ENCODE data around the gene DGKI. TPM values are rescaled to one million over a fixed set of nuclear protein-coding genes. Genes with fewer than 3 reads are reported as not detected.

DGKI gene
- total RNA-seq, 1 experiment from 2014 or later = not detected

DNA sequence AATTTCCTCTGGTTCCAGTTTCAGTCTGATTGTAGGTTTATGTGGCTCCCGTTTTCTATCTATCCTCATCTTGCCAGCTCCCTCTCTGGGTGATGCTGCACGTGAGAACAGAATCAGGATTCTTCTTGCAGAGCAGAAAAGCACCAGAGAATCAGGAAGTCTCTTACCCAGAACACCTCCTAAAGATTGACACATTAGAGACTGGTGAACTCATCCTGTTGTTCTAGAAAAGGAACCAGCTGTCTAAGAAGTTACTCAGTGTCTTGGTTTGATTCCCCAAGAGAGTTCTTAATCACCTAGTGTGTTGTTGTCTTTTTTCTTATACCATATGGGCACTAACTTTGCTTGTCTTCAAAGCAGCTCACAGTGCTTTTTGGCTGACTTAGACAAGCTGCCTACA lies 152.4 kb downstream of the DGKI start:
- POLR2A ChIA-PET = no interaction called here
- Histone ChIP-seq H3K27ac (ENCODE audit: low read length) (no peak overlapping the region), H3K4me3 (ENCODE audit: low read depth in 2 of 2, low read length in 2 of 2) (no peak overlapping the region), H3K4me1 (ENCODE audit: control insufficient read depth, insufficient read depth, low read length) (no peaks in the 10 kb centered on the region), H3K36me3 (ENCODE audit: control insufficient read depth, insufficient read depth, low read length) (no peaks in the 10 kb centered on the region), H3K27me3 (ENCODE audit: control insufficient read depth, insufficient read depth, low read length) (peaks cover 2% of the 10 kb centered on the region), H3K9me3 (ENCODE audit: control insufficient read depth, insufficient read depth, low read depth, low read length) (no peaks in the 10 kb centered on the region)
- intact Hi-C loops (cut with micrococcal nuclease; ENCODE audit: unreplicated experiment) (no loop called here), in situ Hi-C loops (cut with HindIII; ENCODE audit: low pct_unique_long_range_greater_than_20kb, low sequenced_read_pairs) (no loop called here)
- DNase-seq (ENCODE audit: low read depth, low spot score) (no peak), ATAC-seq (no peak)
- no TSS peak for BruUV-seq (replicated peaks)
- TF ChIP-seq TCF7L2 (IDR thresholded peaks at IDR 0.05; ENCODE audit: low read depth, low read length) (no peak), POLR2AphosphoS5 (IDR thresholded peaks at IDR 0.05; ENCODE audit: low read depth, low read length) (no peak), SIN3A (IDR thresholded peaks at IDR 0.05; ENCODE audit: borderline replicate concordance, insufficient read depth, low read depth, low read length) (no peak), CTCF (IDR thresholded peaks at IDR 0.05) (no peak)
- TF ChIP-seq, protein P1, sequence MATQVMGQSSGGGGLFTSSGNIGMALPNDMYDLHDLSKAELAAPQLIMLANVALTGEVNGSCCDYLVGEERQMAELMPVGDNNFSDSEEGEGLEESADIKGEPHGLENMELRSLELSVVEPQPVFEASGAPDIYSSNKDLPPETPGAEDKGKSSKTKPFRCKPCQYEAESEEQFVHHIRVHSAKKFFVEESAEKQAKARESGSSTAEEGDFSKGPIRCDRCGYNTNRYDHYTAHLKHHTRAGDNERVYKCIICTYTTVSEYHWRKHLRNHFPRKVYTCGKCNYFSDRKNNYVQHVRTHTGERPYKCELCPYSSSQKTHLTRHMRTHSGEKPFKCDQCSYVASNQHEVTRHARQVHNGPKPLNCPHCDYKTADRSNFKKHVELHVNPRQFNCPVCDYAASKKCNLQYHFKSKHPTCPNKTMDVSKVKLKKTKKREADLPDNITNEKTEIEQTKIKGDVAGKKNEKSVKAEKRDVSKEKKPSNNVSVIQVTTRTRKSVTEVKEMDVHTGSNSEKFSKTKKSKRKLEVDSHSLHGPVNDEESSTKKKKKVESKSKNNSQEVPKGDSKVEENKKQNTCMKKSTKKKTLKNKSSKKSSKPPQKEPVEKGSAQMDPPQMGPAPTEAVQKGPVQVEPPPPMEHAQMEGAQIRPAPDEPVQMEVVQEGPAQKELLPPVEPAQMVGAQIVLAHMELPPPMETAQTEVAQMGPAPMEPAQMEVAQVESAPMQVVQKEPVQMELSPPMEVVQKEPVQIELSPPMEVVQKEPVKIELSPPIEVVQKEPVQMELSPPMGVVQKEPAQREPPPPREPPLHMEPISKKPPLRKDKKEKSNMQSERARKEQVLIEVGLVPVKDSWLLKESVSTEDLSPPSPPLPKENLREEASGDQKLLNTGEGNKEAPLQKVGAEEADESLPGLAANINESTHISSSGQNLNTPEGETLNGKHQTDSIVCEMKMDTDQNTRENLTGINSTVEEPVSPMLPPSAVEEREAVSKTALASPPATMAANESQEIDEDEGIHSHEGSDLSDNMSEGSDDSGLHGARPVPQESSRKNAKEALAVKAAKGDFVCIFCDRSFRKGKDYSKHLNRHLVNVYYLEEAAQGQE (IDR thresholded peaks at IDR 0.05; ENCODE audit: insufficient read depth in 1 of 2, low read depth in 2 of 2, low read length in 1 of 2) = no peak
- CTCF ChIA-PET = no interaction called here

GRCh38 chr7:137692399-137692798 lies 154.4 kb downstream of the DGKI start:
- no peak for ATAC-seq
- no peaks in the 10 kb centered on the region for H3K4me1 ChIP-seq (ENCODE audit: control insufficient read depth, insufficient read depth, low read length)
- no TSS peak for BruUV-seq (replicated peaks)
- in situ Hi-C loops (cut with HindIII; ENCODE audit: low pct_unique_long_range_greater_than_20kb, low sequenced_read_pairs) (no loop called here), intact Hi-C loops (cut with micrococcal nuclease; ENCODE audit: unreplicated experiment) (no loop called here)
- POLR2A ChIA-PET = no interaction called here
- no peak overlapping the region for H3K4me3 ChIP-seq (ENCODE audit: low read depth in 2 of 2, low read length in 2 of 2)
- peaks cover 5% of the 10 kb centered on the region for H3K27me3 ChIP-seq (ENCODE audit: control insufficient read depth, insufficient read depth, low read length)
- TF ChIP-seq POLR2AphosphoS5 (IDR thresholded peaks at IDR 0.05; ENCODE audit: low read depth, low read length) (no peak), TCF7L2 (IDR thresholded peaks at IDR 0.05; ENCODE audit: low read depth, low read length) (no peak), SIN3A (IDR thresholded peaks at IDR 0.05; ENCODE audit: borderline replicate concordance, insufficient read depth, low read depth, low read length) (no peak), CTCF (IDR thresholded peaks at IDR 0.05) (no peak)
- TF ChIP-seq, protein P1 (IDR thresholded peaks at IDR 0.05; ENCODE audit: insufficient read depth in 1 of 2, low read depth in 2 of 2, low read length in 1 of 2) = no peak
- DNase-seq (ENCODE audit: low read depth, low spot score) = no peak
- H3K9me3 ChIP-seq (ENCODE audit: control insufficient read depth, insufficient read depth, low read depth, low read length) = no peaks in the 10 kb centered on the region
- H3K36me3 ChIP-seq (ENCODE audit: control insufficient read depth, insufficient read depth, low read length) = no peaks in the 10 kb centered on the region
- no peak overlapping the region for H3K27ac ChIP-seq (ENCODE audit: low read length)
- CTCF ChIA-PET = no interaction called here
